Measurements from ENCODE around the gene ANKRD6. TPM values are rescaled to one million over a fixed set of nuclear protein-coding genes. Genes with fewer than 3 reads are reported as not detected.

The ANKRD6 gene
- total and polyA plus RNA-seq, 2 donors (not counting 3 experiments of a cell fraction or from before 2014, with no cell fraction given) = 3.4 to 9.6 TPM

GRCh38 chr6:89584539-89584938 lies 151.6 kb downstream of the ANKRD6 start:
- DNase-seq (ENCODE audit: low read depth, low spot score) (no peak), FAIRE-seq (no peak)
- intact Hi-C loops (cut with micrococcal nuclease) (no loop called here), dilution Hi-C loops (cut with MboI; ENCODE audit: extremely low pct_ligation_motif_present, low sequenced_read_pairs) (no loop called here)
- CTCF ChIA-PET = no interaction called here
- no peaks in the 10 kb centered on the region for H3K27me3 ChIP-seq (ENCODE audit: control insufficient read depth in 2 of 2, insufficient read depth in 2 of 2, low read length in 2 of 2)
- no peaks in the 10 kb centered on the region for H3K9me1 ChIP-seq (replicated peaks; ENCODE audit: control insufficient read depth, extremely low read depth, insufficient read depth, low read length)
- no peak overlapping the region for H3K27ac ChIP-seq (ENCODE audit: insufficient read depth, low read depth, low read length)
- POLR2A ChIA-PET = no interaction called here
- no peaks in the 10 kb centered on the region for H3K36me3 ChIP-seq (ENCODE audit: control insufficient read depth in 2 of 2, extremely low read depth in 1 of 2, insufficient read depth in 2 of 2, low read length in 2 of 2)
- H3K9ac ChIP-seq (replicated peaks; ENCODE audit: extremely low read depth, insufficient read depth, low read length) = no peak overlapping the region
- no peak overlapping the region for H3K4me2 ChIP-seq (ENCODE audit: insufficient read depth, low read length)
- no peak overlapping the region for H3K4me3 ChIP-seq (replicated peaks in 1 of 3; ENCODE audit: insufficient read depth in 1 of 3, low read depth in 1 of 3, low read length in 3 of 3)
- TF ChIP-seq POLR2A (IDR thresholded peaks at IDR 0.05; ENCODE audit: low read depth, low read length) (no peak), GATA2 (IDR thresholded peaks at IDR 0.05; ENCODE audit: insufficient read depth, insufficient read length, low read depth, low read length) (no peak), MYC (IDR thresholded peaks at IDR 0.05; ENCODE audit: low read depth, low read length) (no peak), MAX (IDR thresholded peaks at IDR 0.05; ENCODE audit: insufficient read depth, insufficient read length) (no peak), CTCF (IDR thresholded peaks at IDR 0.05; ENCODE audit: extremely low read depth in 1 of 2, insufficient read depth in 1 of 2, low read depth in 1 of 2, low read length in 2 of 2) (no peak), POLR2AphosphoS5 (IDR thresholded peaks at IDR 0.05; ENCODE audit: insufficient read depth, low read depth, low read length) (no peak), JUN (IDR thresholded peaks at IDR 0.05; ENCODE audit: borderline replicate concordance, insufficient read depth, insufficient read length, low read depth) (no peak), FOS (IDR thresholded peaks at IDR 0.05; ENCODE audit: borderline replicate concordance, insufficient read depth, low read length) (no peak), EZH2 (IDR thresholded peaks at IDR 0.05; ENCODE audit: borderline replicate concordance, low read depth, low read length, severe bottlenecking) (no peak)
- no TSS peak for BruUV-seq (replicated peaks)
- no peaks in the 10 kb centered on the region for H3K9me3 ChIP-seq (replicated peaks; ENCODE audit: control insufficient read depth, insufficient read depth, low read length)
- no peaks in the 10 kb centered on the region for H4K20me1 ChIP-seq (replicated peaks; ENCODE audit: control insufficient read depth, extremely low read depth, insufficient read depth, low read length)
- no peak overlapping the region for H2AFZ ChIP-seq (ENCODE audit: low read depth, low read length)
- H3K79me2 ChIP-seq (ENCODE audit: control insufficient read depth, insufficient read depth, low read length) = no peaks in the 10 kb centered on the region
- no peaks in the 10 kb centered on the region for H3K4me1 ChIP-seq (ENCODE audit: control insufficient read depth, extremely low read depth, insufficient read depth, low read length)
